H9 (cell line): ENCODE data around the gene FBN1. TPM values are rescaled to one million over a fixed set of nuclear protein-coding genes. Genes with fewer than 3 reads are reported as not detected.

ENCODE experiments used
- DNase-seq: peaks from one replicate; pipeline ENCODE4 v3.0.0-alpha.2; 2017
- H2AFZ ChIP-seq: one replicate; pipeline ENCODE4 v1.6.1; 2013; ENCODE audit warnings: mild to moderate bottlenecking, low read length, control low read depth, moderate library complexity
- H2AK5ac ChIP-seq: 2 replicates; pipeline ENCODE4 v1.6.1; 2013; ENCODE audit warnings: low read length, control low read depth, mixed read lengths; ENCODE audit not compliant: insufficient read length
- H2BK120ac ChIP-seq: one replicate; pipeline ENCODE4 v1.6.1; 2013; ENCODE audit warnings: low read depth, mild to moderate bottlenecking, low read length, control low read depth, inconsistent platforms; ENCODE audit not compliant: poor library complexity, severe bottlenecking
- H2BK12ac ChIP-seq: 2 replicates; pipeline ENCODE4 v1.6.1; 2013; ENCODE audit warnings: low read length, control low read depth, mixed read lengths, low read depth; ENCODE audit not compliant: insufficient read length
- H2BK15ac ChIP-seq: 2 replicates; pipeline ENCODE4 v1.6.1; 2013; ENCODE audit warnings: low read depth, low read length, control low read depth
- H2BK20ac ChIP-seq: one replicate; pipeline ENCODE4 v1.6.1; 2013; ENCODE audit warnings: low read depth, mild to moderate bottlenecking, low read length, control low read depth, inconsistent platforms; ENCODE audit not compliant: poor library complexity, severe bottlenecking
- H2BK5ac ChIP-seq: 2 replicates; pipeline ENCODE4 v1.6.1; 2013; ENCODE audit warnings: low read length, control low read depth, mixed read lengths; ENCODE audit not compliant: insufficient read length
- H3K14ac ChIP-seq: 2 replicates; pipeline ENCODE4 v1.6.1; 2013; ENCODE audit warnings: low read length, control low read depth; ENCODE audit not compliant: insufficient read depth
- H3K18ac ChIP-seq: 2 replicates; pipeline ENCODE4 v1.6.1; 2013; ENCODE audit warnings: low read depth, mild to moderate bottlenecking, mixed read lengths, low read length, control low read depth; ENCODE audit not compliant: insufficient read length
- H3K23ac ChIP-seq: 2 replicates; pipeline ENCODE4 v1.6.1; 2013; ENCODE audit warnings: low read length, control low read depth, mixed read lengths, low read depth; ENCODE audit not compliant: insufficient read length
- H3K23me2 ChIP-seq: 2 replicates; pipeline ENCODE4 v1.6.1; 2013; ENCODE audit warnings: low read depth, mild to moderate bottlenecking, mixed read lengths, low read length, control low read depth; ENCODE audit not compliant: insufficient read length, poor library complexity, severe bottlenecking
- H3K27ac ChIP-seq: 2 replicates; pipeline ENCODE4 v1.5.1; 2013; ENCODE audit warnings: low read length, control low read depth, mixed read lengths, low read depth; ENCODE audit not compliant: insufficient read length
- H3K27me3 ChIP-seq: 2 replicates; pipeline ENCODE4 v1.6.1; 2013; ENCODE audit warnings: low read length, control low read depth, inconsistent platforms; ENCODE audit not compliant: insufficient read depth
- H3K4ac ChIP-seq: 2 replicates; pipeline ENCODE4 v1.6.1; 2013; ENCODE audit warnings: low read depth, mild to moderate bottlenecking, control low read depth, inconsistent platforms, low read length, moderate library complexity
- H3K4me1 ChIP-seq: 2 replicates; pipeline ENCODE4 v1.6.1; 2013; ENCODE audit warnings: low read length, control low read depth, inconsistent platforms; ENCODE audit not compliant: insufficient read depth
- H3K4me2 ChIP-seq: 2 replicates; pipeline ENCODE4 v1.6.1; 2013; ENCODE audit warnings: low read length, control low read depth, mixed read lengths; ENCODE audit not compliant: insufficient read length, insufficient read depth
- H3K56ac ChIP-seq: 2 replicates; pipeline ENCODE4 v1.6.1; 2013; ENCODE audit warnings: low read depth, mild to moderate bottlenecking, mixed read lengths, low read length, control low read depth; ENCODE audit not compliant: insufficient read length
- H3K79me1 ChIP-seq: 2 replicates; pipeline ENCODE4 v1.6.1; 2013; ENCODE audit warnings: low read depth, mild to moderate bottlenecking, moderate library complexity, low read length, control low read depth, inconsistent platforms; ENCODE audit not compliant: insufficient read depth, poor library complexity, severe bottlenecking
- H3K79me2 ChIP-seq: 2 replicates; pipeline ENCODE4 v1.6.1; 2013; ENCODE audit warnings: low read length, control low read depth, inconsistent platforms; ENCODE audit not compliant: insufficient read depth
- H3K9ac ChIP-seq: 2 replicates; pipeline ENCODE4 v1.6.1; 2013; ENCODE audit warnings: low read length, control low read depth, mixed read lengths; ENCODE audit not compliant: insufficient read length; ENCODE audit errors: extremely low read depth
- H3K9me3 ChIP-seq: one replicate; pipeline ENCODE4 v1.6.1; 2013; ENCODE audit warnings: low read depth, low read length, inconsistent platforms; ENCODE audit not compliant: control insufficient read depth
- H3T11ph ChIP-seq: one replicate; pipeline ENCODE4 v1.6.1; 2013; ENCODE audit warnings: mild to moderate bottlenecking, low read length, control low read depth, inconsistent platforms
- H4K20me1 ChIP-seq: one replicate; pipeline ENCODE4 v1.6.1; 2013; ENCODE audit not compliant: control insufficient read depth, insufficient read length, insufficient read depth
- H4K5ac ChIP-seq: 2 replicates; pipeline ENCODE4 v1.6.1; 2013; ENCODE audit warnings: low read depth, mild to moderate bottlenecking, mixed read lengths, low read length, control low read depth; ENCODE audit not compliant: insufficient read length
- H4K8ac ChIP-seq: replicated peaks from 2 replicates; pipeline ENCODE4 v1.6.1; 2013; ENCODE audit warnings: low read length, control low read depth, mixed read lengths, low read depth; ENCODE audit not compliant: insufficient read length
- H4K91ac ChIP-seq: 2 replicates; pipeline ENCODE4 v1.6.1; 2013; ENCODE audit warnings: low read depth, mild to moderate bottlenecking, moderate library complexity, mixed read lengths, low read length, control low read depth; ENCODE audit not compliant: insufficient read length
- H3K27ac Mint-ChIP-seq, 3 experiments: 2 replicates in 2 of 3; 3 replicates in 1 of 3; pipeline ENCODE4 v1.8.0; 2020 to 2021; ENCODE audit warnings: mixed read lengths in 3 of 3, mild to moderate bottlenecking in 1 of 3, moderate library complexity in 1 of 3
- H3K27me3 Mint-ChIP-seq: 2 replicates; pipeline ENCODE4 v1.8.0; 2021; ENCODE audit warnings: low read depth, mild to moderate bottlenecking, moderate library complexity, mixed read lengths
- H3K36me3 Mint-ChIP-seq, 3 experiments: 2 replicates in 2 of 3; 3 replicates in 1 of 3; pipeline ENCODE4 v1.8.0; 2020 to 2021; ENCODE audit warnings: low read depth in 3 of 3, mixed read lengths in 3 of 3; ENCODE audit not compliant: insufficient read depth in 1 of 3
- H3K4me1 Mint-ChIP-seq, 2 experiments: 2 replicates each; pipeline ENCODE4 v1.8.0; 2020; ENCODE audit warnings: mixed read lengths in 2 of 2
- H3K4me3 Mint-ChIP-seq, 2 experiments: 2 replicates in 1 of 2; 3 replicates in 1 of 2; pipeline ENCODE4 v1.8.0; 2020 to 2021; ENCODE audit warnings: mild to moderate bottlenecking in 2 of 2, mixed read lengths in 2 of 2, moderate library complexity in 1 of 2
- H3K9me3 Mint-ChIP-seq, 2 experiments: 2 replicates in 1 of 2; 3 replicates in 1 of 2; pipeline ENCODE4 v1.8.0; 2020; ENCODE audit warnings: mild to moderate bottlenecking in 2 of 2, mixed read lengths in 2 of 2, moderate library complexity in 1 of 2
- WGBS: extraction: QIAGEN DNeasy Blood & Tissue Kit; methylation state at CpG from one replicate; pipeline ENCODE4 v1.1.7; 2013; ENCODE audit warnings: missing lambda C conversion rate, low lambda C conversion rate, mixed read lengths; ENCODE audit not compliant: insufficient read length; ENCODE audit errors: extremely low coverage; 5-methylcytosine and 5-hydroxymethylcytosine counted together
- total RNA-seq: library from RNA; stranded (reverse); gene quantifications from 2 replicates; pipeline ENCODE4 v1.2.1, GENCODE V29; 2021
- TF ChIP-seq, protein P1 (sequence below): fragments of 200-600 bp; sonication (generic); conservative IDR thresholded peaks from 3 replicates; pipeline ENCODE4 v1.8.0; 2021; ENCODE audit warnings: antibody characterized with exemption, mild to moderate bottlenecking

The FBN1 gene
- total RNA-seq, 1 experiment from 2014 or later: 3.6 TPM

GRCh38 chr15:48522911-48523310 lies 122.6 kb downstream of the FBN1 start:
- Histone ChIP-seq H2AK5ac (no peak overlapping the region), H3K27ac (no peak overlapping the region), H3K14ac (no peak overlapping the region), H4K91ac (no peak overlapping the region), H2BK5ac (no peak overlapping the region), H3K79me1 (no peaks in the 10 kb centered on the region), H3K4me1 (no peaks in the 10 kb centered on the region; the same call in 1 of the 2 replicates), H3K79me2 (no peaks in the 10 kb centered on the region), H3K23me2 (no peaks in the 10 kb centered on the region), H2AFZ (no peak overlapping the region), H3K27me3 (no peaks in the 10 kb centered on the region), H2BK12ac (no peak overlapping the region), H2BK15ac (no peak overlapping the region), H3K9ac (no peak overlapping the region), H4K5ac (no peak overlapping the region), H2BK120ac (no peak overlapping the region), H3K4ac (no peak overlapping the region), H3K56ac (no peak overlapping the region), H3T11ph (no peak overlapping the region), H3K9me3 (no peaks in the 10 kb centered on the region), H3K18ac (no peak overlapping the region), H2BK20ac (no peak overlapping the region), H3K4me2 (no peak overlapping the region), H4K8ac (no peak overlapping the region), H3K23ac (no peak overlapping the region), H4K20me1 (no peaks in the 10 kb centered on the region)
- Mint-ChIP-seq H3K9me3 (peaks cover 1 to 2% of the 10 kb centered on the region in 2 experiments; a peak in 2 of 5 replicates), H3K27me3 (no peaks in the 10 kb centered on the region), H3K27ac (no peak overlapping the region), H3K4me1 (peaks cover 3 to 4% of the 10 kb centered on the region in 2 experiments), H3K4me3 (no peak overlapping the region), H3K36me3 (peaks cover 0 to 3% (median 0%) of the 10 kb centered on the region in 3 experiments; a peak in 1 of 7 replicates)
- TF ChIP-seq, protein P1, sequence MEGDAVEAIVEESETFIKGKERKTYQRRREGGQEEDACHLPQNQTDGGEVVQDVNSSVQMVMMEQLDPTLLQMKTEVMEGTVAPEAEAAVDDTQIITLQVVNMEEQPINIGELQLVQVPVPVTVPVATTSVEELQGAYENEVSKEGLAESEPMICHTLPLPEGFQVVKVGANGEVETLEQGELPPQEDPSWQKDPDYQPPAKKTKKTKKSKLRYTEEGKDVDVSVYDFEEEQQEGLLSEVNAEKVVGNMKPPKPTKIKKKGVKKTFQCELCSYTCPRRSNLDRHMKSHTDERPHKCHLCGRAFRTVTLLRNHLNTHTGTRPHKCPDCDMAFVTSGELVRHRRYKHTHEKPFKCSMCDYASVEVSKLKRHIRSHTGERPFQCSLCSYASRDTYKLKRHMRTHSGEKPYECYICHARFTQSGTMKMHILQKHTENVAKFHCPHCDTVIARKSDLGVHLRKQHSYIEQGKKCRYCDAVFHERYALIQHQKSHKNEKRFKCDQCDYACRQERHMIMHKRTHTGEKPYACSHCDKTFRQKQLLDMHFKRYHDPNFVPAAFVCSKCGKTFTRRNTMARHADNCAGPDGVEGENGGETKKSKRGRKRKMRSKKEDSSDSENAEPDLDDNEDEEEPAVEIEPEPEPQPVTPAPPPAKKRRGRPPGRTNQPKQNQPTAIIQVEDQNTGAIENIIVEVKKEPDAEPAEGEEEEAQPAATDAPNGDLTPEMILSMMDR: no peak
- no CpG with 5 or more reads among the region's 3 CpGs for whole genome bisulfite sequencing
- no peak for DNase-seq
